GM12892 (cell line): ENCODE results near the gene KAT8.

ENCODE experiments used
- POLR2AphosphoS5 ChIP-seq: IDR thresholded peaks from 2 replicates; pipeline ENCODE4 v1.6.1; 2011; ENCODE audit warnings: low read depth, low read length, control low read depth
- TAF1 ChIP-seq: IDR thresholded peaks from 2 replicates; pipeline ENCODE4 v1.6.1; 2011; ENCODE audit warnings: low read depth, mild to moderate bottlenecking, control low read depth, low read length, borderline replicate concordance

GRCh38 chr16:31106509-31107464, 10.7 kb upstream of the KAT8 start:
- no peak for TF ChIP-seq TAF1
- TF ChIP-seq POLR2AphosphoS5 = no peak
